Mesothelial cell of epicardium (in vitro differentiated cells): Measurements from ENCODE around the gene EXTL2. TPM values are rescaled to one million over a fixed set of nuclear protein-coding genes. Genes with fewer than 3 reads are reported as not detected.
"Not testable (repeated sequence)": the region's sequence is repeated elsewhere in the genome, so short reads cannot be mapped to it uniquely, and the experiment has no call there.

ENCODE experiments used
- DNase-seq, 2 experiments: peaks; one replicate each; pipeline ENCODE4 v3.0.0; 2021; ENCODE audit warnings: low spot score in 2 of 2; ENCODE audit not compliant: unreplicated experiment in 2 of 2
- H3K27ac Mint-ChIP-seq: 2 replicates; pipeline ENCODE4 v1.8.0; 2021; ENCODE audit warnings: mixed read lengths
- H3K27me3 Mint-ChIP-seq: 2 replicates; pipeline ENCODE4 v1.8.0; 2021; ENCODE audit warnings: low read depth, mixed read lengths
- H3K36me3 Mint-ChIP-seq: 2 replicates; pipeline ENCODE4 v1.8.0; 2021; ENCODE audit warnings: mixed read lengths
- H3K4me1 Mint-ChIP-seq: 2 replicates; pipeline ENCODE4 v1.8.0; 2021; ENCODE audit warnings: mixed read lengths
- H3K4me3 Mint-ChIP-seq: 2 replicates; pipeline ENCODE4 v1.8.0; 2021; ENCODE audit warnings: mild to moderate bottlenecking, moderate library complexity, mixed read lengths
- H3K9me3 Mint-ChIP-seq: 2 replicates; pipeline ENCODE4 v1.8.0; 2021; ENCODE audit warnings: mixed read lengths
- total RNA-seq: library from RNA; stranded (reverse); gene quantifications from 3 replicates; pipeline ENCODE4 v1.2.1, GENCODE V29; 2021
- TF ChIP-seq, protein P1 (sequence below): fragments of 200-600 bp; sonication (generic); IDR thresholded peaks from one replicate; pipeline ENCODE4 v1.5.0; 2021; ENCODE audit warnings: antibody characterized with exemption; ENCODE audit not compliant: unreplicated experiment

The EXTL2 gene
- total RNA-seq, 1 donor from 2014 or later: 52.0 TPM

DNA sequence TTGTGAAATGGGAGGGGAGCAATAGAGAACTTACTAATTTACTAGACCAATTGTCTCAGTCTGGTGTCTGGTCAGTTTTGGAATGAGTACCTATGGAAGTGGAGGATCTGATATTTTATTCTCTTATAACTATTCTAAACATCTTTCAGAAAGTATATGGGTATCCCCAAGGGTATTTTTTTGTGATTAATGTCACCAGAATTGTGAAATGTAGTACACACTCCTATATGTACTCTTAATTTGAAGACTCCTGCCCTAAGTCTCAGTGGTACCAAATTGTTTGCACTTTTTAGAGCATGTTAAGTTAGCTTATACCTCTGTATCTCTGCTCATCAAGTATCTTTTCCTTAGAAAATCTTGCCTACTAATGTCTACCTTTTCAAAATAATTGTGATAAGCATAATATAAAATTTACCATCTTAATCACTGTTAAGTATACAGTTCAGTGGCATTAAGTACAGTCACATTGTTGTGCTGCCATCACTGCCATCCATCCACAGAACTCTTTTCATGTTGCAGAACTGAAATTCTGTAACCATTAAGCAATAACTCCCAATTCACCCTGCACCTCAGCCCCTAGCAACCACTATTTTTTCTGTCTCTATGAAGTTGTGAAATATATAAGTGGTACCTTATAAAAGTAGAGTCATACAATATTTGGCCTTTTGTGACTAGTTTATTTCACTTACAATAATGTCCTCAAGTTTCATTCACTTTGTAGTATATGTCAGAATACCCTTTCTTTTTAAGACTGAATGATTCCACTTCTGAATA, 41.7 kb upstream of the EXTL2 start:
- TF ChIP-seq, protein P1, sequence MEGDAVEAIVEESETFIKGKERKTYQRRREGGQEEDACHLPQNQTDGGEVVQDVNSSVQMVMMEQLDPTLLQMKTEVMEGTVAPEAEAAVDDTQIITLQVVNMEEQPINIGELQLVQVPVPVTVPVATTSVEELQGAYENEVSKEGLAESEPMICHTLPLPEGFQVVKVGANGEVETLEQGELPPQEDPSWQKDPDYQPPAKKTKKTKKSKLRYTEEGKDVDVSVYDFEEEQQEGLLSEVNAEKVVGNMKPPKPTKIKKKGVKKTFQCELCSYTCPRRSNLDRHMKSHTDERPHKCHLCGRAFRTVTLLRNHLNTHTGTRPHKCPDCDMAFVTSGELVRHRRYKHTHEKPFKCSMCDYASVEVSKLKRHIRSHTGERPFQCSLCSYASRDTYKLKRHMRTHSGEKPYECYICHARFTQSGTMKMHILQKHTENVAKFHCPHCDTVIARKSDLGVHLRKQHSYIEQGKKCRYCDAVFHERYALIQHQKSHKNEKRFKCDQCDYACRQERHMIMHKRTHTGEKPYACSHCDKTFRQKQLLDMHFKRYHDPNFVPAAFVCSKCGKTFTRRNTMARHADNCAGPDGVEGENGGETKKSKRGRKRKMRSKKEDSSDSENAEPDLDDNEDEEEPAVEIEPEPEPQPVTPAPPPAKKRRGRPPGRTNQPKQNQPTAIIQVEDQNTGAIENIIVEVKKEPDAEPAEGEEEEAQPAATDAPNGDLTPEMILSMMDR: no peak
- no peak for DNase-seq
- Mint-ChIP-seq H3K27ac (no peak overlapping the region), H3K9me3 (peaks cover 6% of the 10 kb centered on the region), H3K27me3 (no peaks in the 10 kb centered on the region), H3K4me3 (no peak overlapping the region), H3K4me1 (peaks cover under 1% of the 10 kb centered on the region), H3K36me3 (peaks cover 45% of the 10 kb centered on the region)

DNA sequence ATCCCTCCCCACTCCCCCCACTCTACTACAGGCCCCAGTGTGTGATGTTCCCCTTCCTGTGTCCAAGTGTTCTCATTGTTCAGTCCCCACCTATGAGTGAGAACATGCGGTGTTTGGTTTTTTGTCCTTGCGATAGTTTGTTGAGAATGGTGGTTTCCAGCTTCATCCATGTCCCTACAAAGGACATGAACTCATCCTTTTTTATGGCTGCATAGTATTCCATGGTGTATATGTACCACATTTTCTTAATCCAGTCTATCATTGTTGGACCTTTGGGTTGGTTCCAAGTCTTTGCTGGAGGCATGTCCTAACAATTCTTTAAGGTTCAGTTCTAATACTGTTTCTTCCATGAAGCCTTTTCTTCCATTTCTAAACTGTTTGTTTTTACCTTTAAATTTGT, 38.9 kb upstream of the EXTL2 start:
- H3K4me3 Mint-ChIP-seq, H3K27ac Mint-ChIP-seq, DNase-seq, H3K4me1 Mint-ChIP-seq, H3K27me3 Mint-ChIP-seq, H3K9me3 Mint-ChIP-seq: not testable (repeated sequence)
- peaks cover 32% of the 10 kb centered on the region for H3K36me3 Mint-ChIP-seq

DNA sequence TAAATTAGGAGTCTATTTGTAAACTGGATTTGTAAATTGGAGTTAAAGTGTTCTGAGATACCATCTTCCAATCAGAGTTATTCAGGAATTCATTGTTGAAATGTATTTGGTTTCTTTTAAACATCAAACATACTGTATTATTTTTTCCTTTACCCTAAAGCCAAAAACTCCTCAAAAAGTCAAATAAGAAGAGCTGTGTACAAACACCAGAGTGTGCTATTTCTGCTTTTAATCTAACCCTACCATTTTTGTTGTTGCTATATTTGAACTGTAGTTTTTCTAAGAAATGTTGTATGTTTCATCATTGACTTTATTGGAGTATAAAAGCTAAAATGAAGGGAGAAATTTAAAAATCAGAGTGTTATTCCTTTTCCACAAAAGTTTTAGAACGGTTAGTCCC, 37.1 kb upstream of the EXTL2 start:
- Mint-ChIP-seq H3K9me3 (no peaks in the 10 kb centered on the region), H3K27me3 (no peaks in the 10 kb centered on the region), H3K27ac (no peak overlapping the region), H3K4me1 (peaks cover 3% of the 10 kb centered on the region), H3K36me3 (peaks cover 18% of the 10 kb centered on the region), H3K4me3 (no peak overlapping the region)
- TF ChIP-seq, protein P1: no peak
- no peak for DNase-seq

DNA sequence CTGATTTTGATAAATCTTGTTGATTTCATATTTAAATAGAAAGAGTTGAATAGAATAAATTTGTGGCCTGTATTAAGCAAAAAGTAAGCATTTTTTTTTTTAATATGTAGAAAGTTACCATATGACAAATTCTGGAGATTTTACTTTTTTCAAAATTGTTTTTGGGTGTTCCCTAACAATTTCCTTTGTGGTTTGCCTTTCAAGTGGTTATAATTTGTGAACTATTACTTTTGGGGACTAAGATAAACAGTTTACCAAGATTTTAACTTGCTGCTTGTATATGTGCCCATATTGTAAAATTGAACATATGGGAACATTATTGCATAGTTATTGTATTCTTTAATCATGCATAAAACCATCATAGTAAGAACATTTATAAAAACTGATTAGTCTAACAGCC, 35.9 kb upstream of the EXTL2 start:
- Mint-ChIP-seq H3K36me3 (peaks cover 24% of the 10 kb centered on the region), H3K27me3 (no peaks in the 10 kb centered on the region), H3K27ac (no peak overlapping the region), H3K4me3 (no peak overlapping the region), H3K9me3 (peaks cover 4% of the 10 kb centered on the region), H3K4me1 (peaks cover 3% of the 10 kb centered on the region)
- TF ChIP-seq, protein P1: no peak
- no peak for DNase-seq

DNA sequence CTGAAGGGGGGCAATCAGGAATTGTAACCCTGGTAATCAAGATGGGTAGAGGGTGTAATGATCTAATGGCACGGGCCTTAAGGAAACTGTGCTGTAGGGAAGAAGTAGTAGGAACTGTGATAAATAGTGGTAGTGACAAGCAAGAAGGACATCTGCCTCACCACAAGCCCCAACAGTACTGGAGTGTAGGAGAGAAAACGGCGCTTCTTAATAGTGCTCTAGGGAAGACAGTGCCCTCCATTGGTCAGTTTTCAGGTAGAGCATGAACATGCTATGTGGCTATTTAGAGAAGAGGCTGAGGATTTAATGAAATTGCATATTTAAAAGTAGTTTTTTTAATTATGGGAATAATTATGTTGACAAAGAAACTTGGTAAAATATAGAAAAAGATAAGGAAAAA, 33.5 kb upstream of the EXTL2 start:
- Mint-ChIP-seq H3K4me3 (no peak overlapping the region), H3K4me1 (peaks cover 14% of the 10 kb centered on the region), H3K36me3 (peaks cover 24% of the 10 kb centered on the region), H3K27me3 (no peaks in the 10 kb centered on the region), H3K9me3 (peaks cover 10% of the 10 kb centered on the region), H3K27ac (no peak overlapping the region)
- no peak for DNase-seq
- TF ChIP-seq, protein P1: no peak

DNA sequence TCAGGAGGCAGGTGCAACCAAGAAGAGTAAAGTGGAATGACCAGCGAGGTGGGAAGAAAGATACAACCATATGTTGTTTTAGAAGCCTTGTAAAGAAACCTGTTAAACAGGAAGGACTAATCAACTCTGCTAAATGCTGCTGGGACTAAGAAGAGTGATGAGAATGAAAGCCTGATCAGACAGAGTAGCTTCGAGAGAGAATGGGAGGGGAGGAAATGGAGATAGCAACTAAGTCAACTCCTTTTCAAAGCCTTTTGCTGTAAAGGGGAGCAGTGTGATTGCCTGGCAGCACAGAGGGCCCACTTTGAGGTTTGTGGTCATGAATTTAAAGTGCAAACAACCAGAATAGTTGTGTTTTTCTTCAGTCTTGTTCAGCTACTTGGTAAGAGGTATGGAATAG, 32.6 kb upstream of the EXTL2 start:
- Mint-ChIP-seq H3K27ac (no peak overlapping the region), H3K36me3 (peaks cover 22% of the 10 kb centered on the region), H3K4me3 (no peak overlapping the region), H3K9me3 (peaks cover 10% of the 10 kb centered on the region), H3K4me1 (peaks cover 17% of the 10 kb centered on the region), H3K27me3 (no peaks in the 10 kb centered on the region)
- TF ChIP-seq, protein P1: no peak
- DNase-seq: no peak
